PC-3 (cell line): ENCODE measurements around the gene SAP30BP. TPM values are rescaled to one million over a fixed set of nuclear protein-coding genes. Genes with fewer than 3 reads are reported as not detected.

Source experiments
- ATAC-seq: fragments of 200-7000 bp; cut with Tn5 transposase; 2 replicates; pipeline ENCODE4 v1.9.1; 2020; ENCODE audit warnings: mild to moderate bottlenecking, moderate library complexity
- BruUV-seq: library from RNA; stranded (reverse); fragments of 400-500 nt; replicated peaks from 2 replicates; lab custom pipeline; 2021; lab: Mats Ljungman, UMichigan
- CTCF ChIA-PET: fragments of 300-600 bp; sonication (Branson Sonifier 250); formaldehyde crosslinking; loops from one replicate; lab custom pipeline; 2022; ENCODE audit warnings: antibody characterized with exemption; lab: Charles Lee
- POLR2A ChIA-PET: fragments of 300-600 bp; sonication (Branson Sonifier 250); formaldehyde crosslinking; loops from one replicate; lab custom pipeline; 2022; ENCODE audit warnings: antibody characterized with exemption; ENCODE audit not compliant: unreplicated experiment; lab: Charles Lee
- DNase-seq: peaks from one replicate; pipeline ENCODE4 v3.0.0-alpha.2; 2015
- H2AFZ ChIP-seq: fragments of 300-600 bp; sonication (generic); 2 replicates; pipeline ENCODE4 v1.6.0; 2016; ENCODE audit warnings: antibody characterized with exemption, low read length
- H3F3A ChIP-seq: fragments of 300-600 bp; sonication (generic); one replicate; pipeline ENCODE4 v1.6.0; 2017; ENCODE audit warnings: antibody characterized with exemption, low read length, control low read depth, mild to moderate bottlenecking; ENCODE audit not compliant: unreplicated experiment
- H3K27ac ChIP-seq: fragments of 300-600 bp; sonication (generic); 2 replicates; pipeline ENCODE4 v1.5.1; 2016; ENCODE audit warnings: mild to moderate bottlenecking, low read length
- H3K27me3 ChIP-seq: fragments of 300-600 bp; sonication (generic); 2 replicates; pipeline ENCODE4 v1.6.1; 2016; ENCODE audit warnings: low read length, mixed read lengths
- H3K36me3 ChIP-seq: fragments of 300-600 bp; sonication (generic); 2 replicates; pipeline ENCODE4 v1.6.1; 2016; ENCODE audit warnings: low read depth, mixed run types, low read length, mixed read lengths
- H3K4me1 ChIP-seq: fragments of 300-600 bp; sonication (generic); 2 replicates; pipeline ENCODE4 v1.5.1; 2016; ENCODE audit warnings: low read length; ENCODE audit not compliant: insufficient read depth
- H3K4me2 ChIP-seq: fragments of 300-600 bp; sonication (generic); 2 replicates; pipeline ENCODE4 v1.6.0; 2016; ENCODE audit warnings: low read length
- H3K4me3 ChIP-seq: fragments of 300-600 bp; sonication (generic); 2 replicates; pipeline ENCODE4 v1.5.1; 2016; ENCODE audit warnings: mild to moderate bottlenecking, low read length, mixed read lengths
- H3K79me2 ChIP-seq: fragments of 300-600 bp; sonication (generic); 2 replicates; pipeline ENCODE4 v1.6.1; 2017; ENCODE audit warnings: low read length, mixed read lengths
- H3K9ac ChIP-seq: fragments of 300-600 bp; sonication (generic); 2 replicates; pipeline ENCODE4 v1.6.0; 2016; ENCODE audit warnings: mild to moderate bottlenecking, low read length
- H3K9me2 ChIP-seq: fragments of 300-600 bp; sonication (generic); replicated peaks from 2 replicates; pipeline ENCODE4 v1.6.1; 2016; ENCODE audit warnings: mixed run types, low read length, mixed read lengths
- H3K9me3 ChIP-seq: fragments of 300-600 bp; sonication (generic); 2 replicates; pipeline ENCODE4 v1.6.1; 2016; ENCODE audit warnings: low read length, mixed read lengths
- H4K20me1 ChIP-seq: fragments of 300-600 bp; sonication (generic); 2 replicates; pipeline ENCODE4 v1.6.1; 2016; ENCODE audit warnings: low read length, mixed read lengths
- CTCF ChIP-seq: fragments of 300-600 bp; sonication (generic); conservative IDR thresholded peaks from 2 replicates; pipeline ENCODE4 v1.5.1; 2017; ENCODE audit warnings: antibody characterized with exemption, low read depth, mild to moderate bottlenecking, low read length
- EZH2 ChIP-seq: fragments of 300-600 bp; sonication (generic); IDR thresholded peaks from one replicate; pipeline ENCODE4 v1.6.1; 2017; ENCODE audit warnings: antibody characterized with exemption, mild to moderate bottlenecking, low read length; ENCODE audit not compliant: unreplicated experiment
- EZH2phosphoT487 ChIP-seq: fragments of 300-600 bp; sonication (generic); IDR thresholded peaks from 2 replicates; pipeline ENCODE4 v1.6.1; 2018; ENCODE audit warnings: mild to moderate bottlenecking, antibody characterized with exemption, low read length, borderline replicate concordance
- intact Hi-C: fragments of 100-400 bp; cut with micrococcal nuclease; formaldehyde crosslinking; loops from 2 replicates; pipeline ENCODE4 v1.9.0; 2023
- total RNA-seq: library from RNA; depleted of rRNA; stranded (reverse); fragments of >200 nt; gene quantifications from 2 replicates; pipeline ENCODE4 v1.2.3, GENCODE V29; 2014

SAP30BP gene
- total RNA-seq, 1 experiment from 2014 or later: 97.8 TPM

- Histone ChIP-seq H3K27me3 (no peaks in the 10 kb centered on the region), H3K4me1 (peaks cover 56% of the 10 kb centered on the region), H3K9me2 (no peaks in the 10 kb centered on the region), H3K36me3 (peaks cover 30% of the 10 kb centered on the region; the same call in 1 of the 2 replicates), H3K4me3 (0 out of 2 replicates have a peak overlapping the region, but pooled peaks have one; percentile 34), H2AFZ (no peak overlapping the region), H4K20me1 (no peaks in the 10 kb centered on the region), H3K27ac (peak overlapping the region; percentile 39), H3K79me2 (peaks cover 72% of the 10 kb centered on the region), H3K9ac (no peak overlapping the region), H3K9me3 (no peaks in the 10 kb centered on the region), H3K4me2 (peak overlapping the region; percentile 64), H3F3A (peaks cover 18% of the 10 kb centered on the region)
- intact Hi-C loops: loop anchor here (1.0 kb wide), 4 partner anchors 14 to 68 kb away; no protein-coding TSS in a partner anchor
- no TSS peak for BruUV-seq
- TF ChIP-seq CTCF: peak; percentile 86
- TF ChIP-seq EZH2: no peak
- ChIA-PET POLR2A (interaction anchor here (0.6 to 0.9 kb wide), 2 partner anchors 14 to 41 kb away, joined by 4 to 5 read pairs; no protein-coding TSS in a partner anchor), CTCF (interaction anchor here (0.6 to 2.8 kb wide), 19 partner anchors 10 to 225 kb away, joined by 3 to 42 read pairs (median 5); partner anchors contain the start of gene SMIM5)
- DNase-seq: peak; percentile 91
- ATAC-seq: peak; percentile 77
Observed at GRCh38 chr17:75679706-75680211, 12.6 kb downstream of the SAP30BP start.

GRCh38 chr17:75680431-75680830, 13.3 kb downstream of the SAP30BP start:
- Histone ChIP-seq H3K79me2 (peaks cover 74% of the 10 kb centered on the region), H3K9ac (no peak overlapping the region), H3K9me2 (no peaks in the 10 kb centered on the region), H4K20me1 (no peaks in the 10 kb centered on the region), H3K4me3 (no peak overlapping the region), H3K27ac (peak overlapping the region; percentile 39), H3K4me1 (peaks cover 63% of the 10 kb centered on the region), H3K36me3 (peaks cover 32% of the 10 kb centered on the region; the same call in 1 of the 2 replicates), H3K9me3 (no peaks in the 10 kb centered on the region), H2AFZ (no peak overlapping the region), H3K27me3 (no peaks in the 10 kb centered on the region), H3K4me2 (peak overlapping the region; percentile 64), H3F3A (peaks cover 18% of the 10 kb centered on the region)
- ATAC-seq (no peak), DNase-seq (no peak)
- ChIA-PET POLR2A (interaction anchor here (0.5 to 0.9 kb wide), 3 partner anchors 14 to 58 kb away, joined by 3 to 5 read pairs (median 4); no protein-coding TSS in a partner anchor), CTCF (interaction anchor here (0.6 to 2.8 kb wide), 14 partner anchors 9 to 196 kb away, joined by 3 to 42 read pairs (median 6); partner anchors contain the start of gene SMIM5)
- intact Hi-C loops: no loop called here
- no TSS peak for BruUV-seq
- TF ChIP-seq CTCF: no peak

- H3K9me2 ChIP-seq: no peaks in the 10 kb centered on the region
- H3K4me2 ChIP-seq: 0 out of 2 replicates have a peak overlapping the region, but pooled peaks have one; percentile 7
- DNase-seq (peak; percentile 60), ATAC-seq (no peak)
- peaks cover 14% of the 10 kb centered on the region for H3F3A ChIP-seq
- CTCF ChIA-PET: interaction anchor here (0.8 to 2.8 kb wide), 2 partner anchors 26 to 67 kb away, joined by 3 to 42 read pairs; no protein-coding TSS in a partner anchor
- peaks cover 74% of the 10 kb centered on the region for H3K79me2 ChIP-seq
- H2AFZ ChIP-seq: no peak overlapping the region
- no TSS peak for BruUV-seq
- no peaks in the 10 kb centered on the region for H3K27me3 ChIP-seq
- no peaks in the 10 kb centered on the region for H4K20me1 ChIP-seq
- peaks cover 27% of the 10 kb centered on the region; the same call in 1 of the 2 replicates for H3K36me3 ChIP-seq
- peaks cover 68% of the 10 kb centered on the region for H3K4me1 ChIP-seq
- TF ChIP-seq EZH2phosphoT487 (no peak), CTCF (no peak), EZH2 (no peak)
- intact Hi-C loops: no loop called here
- peak overlapping the region; percentile 0; the same call in 1 of the 2 replicates for H3K27ac ChIP-seq
- H3K9ac ChIP-seq: no peak overlapping the region
- no peaks in the 10 kb centered on the region for H3K9me3 ChIP-seq
- H3K4me3 ChIP-seq: no peak overlapping the region
- POLR2A ChIA-PET: interaction anchor here (0.5 to 0.6 kb wide), 3 partner anchors 26 to 77 kb away, joined by 3 to 7 read pairs (median 3); partner anchors contain the start of gene ITGB4
Observed at GRCh38 chr17:75681289-75681688, 14.2 kb downstream of the SAP30BP start.
